IPS-18a (cell line): ENCODE results near the gene MAP4K4.

Experiments
- H3K27ac ChIP-seq: one replicate; pipeline ENCODE4 v1.5.1; 2013; ENCODE audit warnings: low read length
- H3K27me3 ChIP-seq: one replicate; pipeline ENCODE4 v1.6.1; 2013; ENCODE audit warnings: mild to moderate bottlenecking, low read length; ENCODE audit not compliant: control insufficient read depth, insufficient read depth
- H3K36me3 ChIP-seq: one replicate; pipeline ENCODE4 v1.6.1; 2013; ENCODE audit warnings: low read depth, low read length; ENCODE audit not compliant: control insufficient read depth
- H3K4me1 ChIP-seq: one replicate; pipeline ENCODE4 v1.6.1; 2013; ENCODE audit warnings: low read depth, low read length; ENCODE audit not compliant: control insufficient read depth
- H3K4me3 ChIP-seq: one replicate; pipeline ENCODE4 v1.5.1; 2013; ENCODE audit warnings: low read length
- H3K9ac ChIP-seq: one replicate; pipeline ENCODE4 v1.6.1; 2013; ENCODE audit warnings: mild to moderate bottlenecking, low read length, moderate library complexity
- H3K9me3 ChIP-seq: one replicate; pipeline ENCODE4 v1.6.1; 2013; ENCODE audit warnings: low read depth, low read length; ENCODE audit not compliant: control insufficient read depth

Gene MAP4K4

GRCh38 chr2:101693991-101694588 is 3.4 kb upstream of the MAP4K4 start:
- no peak overlapping the region for H3K4me3 ChIP-seq
- no peaks in the 10 kb centered on the region for H3K27me3 ChIP-seq

GRCh38 chr2:101696272-101697123 is 1.0 kb upstream of the MAP4K4 start:
- H3K27me3 ChIP-seq, result no peaks in the 10 kb centered on the region
- no peaks in the 10 kb centered on the region for H3K9me3 ChIP-seq
- peak overlapping the region; percentile 63 for H3K4me3 ChIP-seq
- peak overlapping the region; percentile 44 for H3K9ac ChIP-seq
- no peak overlapping the region for H3K27ac ChIP-seq
- H3K4me1 ChIP-seq, result peaks cover 35% of the 10 kb centered on the region
- no peaks in the 10 kb centered on the region for H3K36me3 ChIP-seq

More at GRCh38 chr2:101693991-101694588, 3.4 kb upstream of the MAP4K4 start:
- Histone ChIP-seq H3K27ac (no peak overlapping the region), H3K36me3 (no peaks in the 10 kb centered on the region), H3K9me3 (no peaks in the 10 kb centered on the region), H3K4me1 (peaks cover 11% of the 10 kb centered on the region), H3K9ac (no peak overlapping the region)

GRCh38 chr2:101698014-101698843 is 722 bp downstream of the MAP4K4 start:
- H3K9me3 ChIP-seq, result no peaks in the 10 kb centered on the region
- peaks cover 37% of the 10 kb centered on the region for H3K4me1 ChIP-seq
- peaks cover 6% of the 10 kb centered on the region for H3K36me3 ChIP-seq
- no peaks in the 10 kb centered on the region for H3K27me3 ChIP-seq
- peak overlapping the region; percentile 89 for H3K9ac ChIP-seq
- H3K4me3 ChIP-seq, result peak overlapping the region; percentile 97
- H3K27ac ChIP-seq, result peak overlapping the region; percentile 12

- Histone ChIP-seq H3K27me3 (no peaks in the 10 kb centered on the region), H3K9me3 (no peaks in the 10 kb centered on the region), H3K4me1 (peaks cover 37% of the 10 kb centered on the region), H3K36me3 (peaks cover 6% of the 10 kb centered on the region), H3K27ac (no peak overlapping the region), H3K9ac (peak overlapping the region; percentile 89), H3K4me3 (peak overlapping the region; percentile 97)
These were observed 1.6 kb downstream of the MAP4K4 start for GRCh38 chr2:101698844-101699754.

- Histone ChIP-seq H3K9ac (peak overlapping the region; percentile 89), H3K9me3 (no peaks in the 10 kb centered on the region), H3K36me3 (peaks cover 8% of the 10 kb centered on the region), H3K27ac (no peak overlapping the region), H3K27me3 (no peaks in the 10 kb centered on the region), H3K4me3 (peak overlapping the region; percentile 97), H3K4me1 (peaks cover 39% of the 10 kb centered on the region)
These were observed 2.4 kb downstream of the MAP4K4 start for GRCh38 chr2:101699755-101700461.

GRCh38 chr2:101704046-101704466 is 6.5 kb downstream of the MAP4K4 start:
- Histone ChIP-seq H3K27me3 (no peaks in the 10 kb centered on the region), H3K27ac (no peak overlapping the region), H3K4me3 (no peak overlapping the region), H3K9me3 (no peaks in the 10 kb centered on the region), H3K36me3 (peaks cover 15% of the 10 kb centered on the region), H3K4me1 (peaks cover 33% of the 10 kb centered on the region), H3K9ac (no peak overlapping the region)

DNA sequence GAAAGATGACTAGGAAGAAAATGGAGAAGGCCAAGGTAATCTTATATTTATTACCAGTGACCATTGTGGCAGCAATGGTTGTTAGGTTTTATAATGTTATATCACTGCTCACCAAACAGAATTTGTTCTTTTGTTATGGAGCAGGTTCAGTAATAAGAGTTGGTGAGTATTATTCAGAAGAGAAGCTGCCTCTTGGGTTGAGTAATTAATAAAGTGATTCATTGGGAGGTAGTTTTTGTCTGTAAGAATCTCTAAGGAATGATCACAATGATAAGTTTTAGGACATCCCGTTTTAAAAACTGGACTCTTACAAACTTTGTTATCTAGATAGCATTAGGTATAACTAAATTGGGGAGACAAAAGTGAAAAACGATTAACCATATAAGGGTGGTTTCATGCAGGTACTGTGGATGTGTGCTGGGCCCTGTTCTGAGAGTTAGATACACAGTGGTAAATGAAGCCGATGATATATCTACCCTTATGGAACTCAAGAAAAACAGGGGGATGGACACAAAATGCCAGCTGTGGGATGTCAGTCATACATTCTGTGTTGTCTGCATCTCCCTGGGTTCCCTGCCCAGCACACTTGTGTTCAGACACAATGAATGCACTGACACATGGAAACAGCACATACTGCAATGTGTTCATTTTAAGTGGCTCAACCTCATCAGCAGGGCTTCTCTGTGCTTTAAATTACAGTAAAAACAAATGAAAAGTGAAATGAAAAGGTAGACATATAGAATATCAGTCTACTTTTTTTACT is 7.5 kb downstream of the MAP4K4 start:
- H3K27me3 ChIP-seq, result no peaks in the 10 kb centered on the region
- H3K4me1 ChIP-seq, result peaks cover 25% of the 10 kb centered on the region
- no peak overlapping the region for H3K9ac ChIP-seq
- H3K4me3 ChIP-seq, result no peak overlapping the region
- no peaks in the 10 kb centered on the region for H3K9me3 ChIP-seq
- peaks cover 15% of the 10 kb centered on the region for H3K36me3 ChIP-seq
- H3K27ac ChIP-seq, result no peak overlapping the region

DNA sequence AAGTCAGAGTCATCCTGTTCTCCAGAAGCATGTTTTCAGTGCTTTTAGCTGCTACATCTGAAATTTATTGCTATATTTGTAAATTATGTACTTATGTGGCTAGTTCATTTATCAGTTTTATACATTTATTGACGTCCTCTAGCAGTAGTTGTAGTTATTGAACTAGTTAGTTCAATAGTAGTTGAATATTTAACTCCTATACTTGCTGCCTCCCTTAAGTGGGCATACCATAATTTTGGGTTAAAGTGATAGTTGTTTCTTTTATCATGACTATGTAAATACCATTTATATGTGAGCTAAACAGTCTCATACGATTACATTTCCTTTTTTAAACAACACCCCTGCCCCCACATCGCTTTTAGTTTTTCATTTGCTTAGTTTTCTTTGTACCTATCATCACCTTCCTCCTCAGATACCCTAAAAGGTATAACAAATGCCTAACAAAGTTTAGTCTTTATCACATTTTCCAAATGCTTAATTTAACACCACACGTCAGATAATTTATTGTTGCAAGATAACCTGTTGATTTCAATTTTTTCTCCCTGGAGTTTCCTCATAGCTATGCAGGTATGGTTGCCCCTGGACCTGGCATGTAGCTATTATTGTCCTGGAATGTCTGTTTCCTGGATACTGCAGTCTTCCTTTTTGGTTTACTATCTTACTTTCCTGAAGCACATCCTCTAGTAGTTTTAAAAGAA is 8.8 kb downstream of the MAP4K4 start:
- H3K9ac ChIP-seq, result no peak overlapping the region
- no peak overlapping the region for H3K4me3 ChIP-seq
- H3K9me3 ChIP-seq, result no peaks in the 10 kb centered on the region
- H3K36me3 ChIP-seq, result peaks cover 15% of the 10 kb centered on the region
- no peaks in the 10 kb centered on the region for H3K27me3 ChIP-seq
- H3K27ac ChIP-seq, result no peak overlapping the region
- H3K4me1 ChIP-seq, result peaks cover 22% of the 10 kb centered on the region

DNA sequence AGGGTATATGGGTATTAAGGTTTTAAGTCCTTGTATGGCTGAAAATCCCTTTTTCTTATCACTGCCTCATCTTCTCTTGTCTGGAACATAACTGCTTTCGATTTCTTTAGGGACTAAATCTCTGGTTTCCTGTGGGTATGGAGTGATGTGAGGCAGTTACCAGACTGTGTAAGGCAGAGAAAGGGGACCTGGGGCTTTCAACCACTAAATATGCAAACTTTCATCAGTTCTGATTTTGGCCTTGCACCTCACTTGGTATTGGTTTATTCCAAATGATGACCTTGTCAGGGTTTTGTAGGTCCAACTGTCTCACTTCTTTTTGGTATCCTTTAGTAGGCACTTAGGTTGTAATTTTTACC is 9.3 kb downstream of the MAP4K4 start:
- H3K36me3 ChIP-seq, result peaks cover 14% of the 10 kb centered on the region
- no peak overlapping the region for H3K4me3 ChIP-seq
- H3K9me3 ChIP-seq, result no peaks in the 10 kb centered on the region
- H3K27ac ChIP-seq, result no peak overlapping the region
- H3K9ac ChIP-seq, result no peak overlapping the region
- H3K27me3 ChIP-seq, result no peaks in the 10 kb centered on the region
- H3K4me1 ChIP-seq, result peaks cover 17% of the 10 kb centered on the region
